ENCODE results near the gene CDC42. TPM values are rescaled to one million over a fixed set of nuclear protein-coding genes. Genes with fewer than 3 reads are reported as not detected.

The CDC42 gene
- total RNA-seq, 2 donors from 2014 or later: 264 to 345 TPM

- Histone ChIP-seq H3K36me3 (no peaks in the 10 kb centered on the region), H3K4me1 (no peaks in the 10 kb centered on the region), H3K4me3 (no peak overlapping the region), H3K9ac (ENCODE audit: low read depth in 2 of 2, low read length in 2 of 2) (no peak overlapping the region), H3K9me3 (no peaks in the 10 kb centered on the region), H3K27me3 (no peaks in the 10 kb centered on the region), H3K27ac (no peak overlapping the region)
- intact Hi-C loops (cut with DNase I): no loop called here
- DNase-seq: no peak
- no peak for TF ChIP-seq CTCF (IDR thresholded peaks at IDR 0.05)
These were observed 69.0 kb downstream of the CDC42 start for GRCh38 chr1:22121421-22121911.

GRCh38 chr1:22122273-22123070 lies 70.0 kb downstream of the CDC42 start:
- no peaks in the 10 kb centered on the region for H3K9me3 ChIP-seq
- no peak for DNase-seq
- intact Hi-C loops (cut with DNase I): no loop called here
- H3K36me3 ChIP-seq: no peaks in the 10 kb centered on the region
- no peak overlapping the region for H3K27ac ChIP-seq
- TF ChIP-seq CTCF (IDR thresholded peaks at IDR 0.05): no peak
- no peak overlapping the region for H3K9ac ChIP-seq (ENCODE audit: low read depth in 2 of 2, low read length in 2 of 2)
- no peaks in the 10 kb centered on the region for H3K4me1 ChIP-seq
- H3K27me3 ChIP-seq: no peaks in the 10 kb centered on the region
- no peak overlapping the region for H3K4me3 ChIP-seq

- no peaks in the 10 kb centered on the region for H3K4me1 ChIP-seq
- no peak for TF ChIP-seq CTCF (IDR thresholded peaks at IDR 0.05)
- H3K9me3 ChIP-seq: no peaks in the 10 kb centered on the region
- H3K4me3 ChIP-seq: no peak overlapping the region
- no peak for DNase-seq
- H3K27ac ChIP-seq: no peak overlapping the region
- no peaks in the 10 kb centered on the region for H3K27me3 ChIP-seq
- intact Hi-C loops (cut with DNase I): no loop called here
- no peak overlapping the region for H3K9ac ChIP-seq (ENCODE audit: low read depth in 2 of 2, low read length in 2 of 2)
- H3K36me3 ChIP-seq: no peaks in the 10 kb centered on the region
These were observed 70.5 kb downstream of the CDC42 start for GRCh38 chr1:22123071-22123390.

- Histone ChIP-seq H3K9ac (ENCODE audit: low read depth in 2 of 2, low read length in 2 of 2) (no peak overlapping the region), H3K4me3 (no peak overlapping the region), H3K27me3 (no peaks in the 10 kb centered on the region), H3K36me3 (no peaks in the 10 kb centered on the region), H3K9me3 (no peaks in the 10 kb centered on the region), H3K27ac (no peak overlapping the region), H3K4me1 (no peaks in the 10 kb centered on the region)
- TF ChIP-seq CTCF (IDR thresholded peaks at IDR 0.05): no peak
- intact Hi-C loops (cut with DNase I): no loop called here
- no peak for DNase-seq
These were observed 71.4 kb downstream of the CDC42 start for GRCh38 chr1:22123901-22124404.

GRCh38 chr1:22124592-22125229 lies 72.2 kb downstream of the CDC42 start:
- intact Hi-C loops (cut with DNase I): no loop called here
- Histone ChIP-seq H3K9ac (ENCODE audit: low read depth in 2 of 2, low read length in 2 of 2) (no peak overlapping the region), H3K27me3 (no peaks in the 10 kb centered on the region), H3K36me3 (no peaks in the 10 kb centered on the region), H3K9me3 (no peaks in the 10 kb centered on the region), H3K27ac (no peak overlapping the region), H3K4me3 (no peak overlapping the region), H3K4me1 (no peaks in the 10 kb centered on the region)
- DNase-seq: no peak
- TF ChIP-seq CTCF (IDR thresholded peaks at IDR 0.05): no peak

Data from colonic mucosa (tissue), 4 donors.